ENCODE measurements around the gene OBP2B.
"Not testable (repeated sequence)": the region's sequence is repeated elsewhere in the genome, so short reads cannot be mapped to it uniquely, and the experiment has no call there.

OBP2B gene

GRCh38 chr9:133200631-133201030 lies 8.4 kb downstream of the OBP2B start:
- no peak for DNase-seq

- peak; percentile 43 for DNase-seq
Measured at GRCh38 chr9:133199648-133200321, 9.3 kb downstream of the OBP2B start.

GRCh38 chr9:133195029-133195428 lies 14.0 kb downstream of the OBP2B start:
- DNase-seq, result no peak

- no peak for DNase-seq
Measured at GRCh38 chr9:133194597-133194996, 14.5 kb downstream of the OBP2B start.

GRCh38 chr9:133191989-133192388 lies 17.1 kb downstream of the OBP2B start:
- DNase-seq, result no peak

- no peak for DNase-seq
Measured at GRCh38 chr9:133189826-133190225, 19.2 kb downstream of the OBP2B start.

- no peak for DNase-seq
Measured at GRCh38 chr9:133188843-133189180, 20.2 kb downstream of the OBP2B start.

GRCh38 chr9:133188006-133188842 lies 20.8 kb downstream of the OBP2B start:
- no peak for DNase-seq

- DNase-seq, result no peak
Measured at GRCh38 chr9:133187561-133188005, 21.5 kb downstream of the OBP2B start.

GRCh38 chr9:133186736-133187135 lies 22.3 kb downstream of the OBP2B start:
- DNase-seq, result no peak

- peak; percentile 24 for DNase-seq
Measured at GRCh38 chr9:133184971-133185370, 24.1 kb downstream of the OBP2B start.

GRCh38 chr9:133182151-133182550 lies 26.9 kb downstream of the OBP2B start:
- DNase-seq, result no peak

GRCh38 chr9:133181561-133181960 lies 27.5 kb downstream of the OBP2B start:
- no peak for DNase-seq

GRCh38 chr9:133180953-133181352 lies 28.1 kb downstream of the OBP2B start:
- DNase-seq, result no peak

- DNase-seq, result no peak
Measured at GRCh38 chr9:133173056-133173455, 36.0 kb downstream of the OBP2B start.

GRCh38 chr9:133171161-133171961 lies 37.7 kb downstream of the OBP2B start:
- no peak for DNase-seq

- no peak for DNase-seq
Measured at GRCh38 chr9:133170716-133171115, 38.3 kb downstream of the OBP2B start.

- not testable (repeated sequence) for DNase-seq
Measured at GRCh38 chr9:133169687-133170086, 39.4 kb downstream of the OBP2B start.

- DNase-seq, result no peak
Measured at GRCh38 chr9:133169102-133169501, 39.9 kb downstream of the OBP2B start.

- no peak for DNase-seq
Measured at GRCh38 chr9:133168432-133168831, 40.6 kb downstream of the OBP2B start.

- no peak for DNase-seq
Measured at GRCh38 chr9:133167769-133168168, 41.3 kb downstream of the OBP2B start.

GRCh38 chr9:133167096-133167730 lies 41.8 kb downstream of the OBP2B start:
- no peak for DNase-seq

- DNase-seq, result no peak
Measured at GRCh38 chr9:133166392-133166791, 42.7 kb downstream of the OBP2B start.

All from CD4-positive, alpha-beta T cell treated with Interferon gamma for 1 hour (primary cell).